Endothelial cell of umbilical vein (primary cell): Measurements from ENCODE around the gene CHGA. TPM values are rescaled to one million over a fixed set of nuclear protein-coding genes. Genes with fewer than 3 reads are reported as not detected.
A peak's percentile ranks its signal among the peaks of the same experiment; 100 is the strongest.

Experiments
- BruUV-seq: library from RNA; stranded (reverse); fragments of 400-500 nt; replicated peaks from 2 replicates; lab custom pipeline; 2021; lab: Mats Ljungman, UMichigan
- CTCF ChIA-PET: fragments of 300-600, 350-600 bp; sonication (Branson Sonifier 250); formaldehyde crosslinking; loops from one replicate; lab custom pipeline; 2021; ENCODE audit warnings: antibody characterized with exemption, inconsistent platforms; lab: Charles Lee
- POLR2A ChIA-PET: fragments of 300-600, 350-600 bp; sonication (Branson Sonifier 250); formaldehyde crosslinking; loops from one replicate; lab custom pipeline; 2021; ENCODE audit warnings: antibody characterized with exemption, inconsistent platforms; lab: Charles Lee
- DNase-seq: peaks from one replicate; pipeline ENCODE4 v3.0.0-alpha.2; 2011; ENCODE audit warnings: low read depth, low spot score
- FAIRE-seq: peaks from 2 replicates; lab custom pipeline; 2011; peaks lifted over from hg19 to GRCh38; lab: Jason Lieb, UNC
- H2AFZ ChIP-seq: 2 replicates; pipeline ENCODE4 v1.6.0; 2012; ENCODE audit warnings: low read depth, low read length, control low read depth, inconsistent platforms
- H3K27ac ChIP-seq: 2 replicates; pipeline ENCODE4 v1.5.1; 2011; ENCODE audit warnings: low read depth, mild to moderate bottlenecking, control low read depth, low read length, moderate library complexity; ENCODE audit not compliant: insufficient read depth
- H3K27me3 ChIP-seq, 2 experiments: 2 replicates each; pipeline versions ENCODE4 v1.6.0 to v1.6.1; 2011; ENCODE audit warnings: low read length in 2 of 2, mixed read lengths in 1 of 2; ENCODE audit not compliant: control insufficient read depth in 2 of 2, insufficient read depth in 2 of 2
- H3K36me3 ChIP-seq, 2 experiments: 2 replicates in 1 of 2; 3 replicates in 1 of 2; pipeline ENCODE4 v1.5.1; 2011; ENCODE audit warnings: low read length in 2 of 2, mild to moderate bottlenecking in 1 of 2, moderate library complexity in 1 of 2; ENCODE audit not compliant: control insufficient read depth in 2 of 2, insufficient read depth in 2 of 2; ENCODE audit errors: extremely low read depth in 1 of 2
- H3K4me1 ChIP-seq: 3 replicates; pipeline ENCODE4 v1.5.1; 2011; ENCODE audit warnings: mild to moderate bottlenecking, low read length; ENCODE audit not compliant: control insufficient read depth, insufficient read depth; ENCODE audit errors: extremely low read depth
- H3K4me2 ChIP-seq: 2 replicates; pipeline ENCODE4 v1.6.1; 2011; ENCODE audit warnings: low read length, control low read depth, mixed read lengths; ENCODE audit not compliant: insufficient read depth
- H3K4me3 ChIP-seq, 3 experiments: fragments of 200-600 bp in 1 of 3; sonication (generic), shearing (Covaris generic) in 1 of 3; replicated peaks in 1 of 3; 2 replicates each; pipeline ENCODE4 v1.5.1; 2011 to 2016; ENCODE audit warnings: control low read depth in 3 of 3, low read length in 3 of 3, mild to moderate bottlenecking in 2 of 3, inconsistent platforms in 1 of 3, low read depth in 1 of 3, moderate library complexity in 1 of 3; ENCODE audit not compliant: insufficient read depth in 1 of 3
- H3K79me2 ChIP-seq: 2 replicates; pipeline ENCODE4 v1.6.0; 2012; ENCODE audit warnings: low read length, inconsistent platforms; ENCODE audit not compliant: control insufficient read depth, insufficient read depth
- H3K9ac ChIP-seq: replicated peaks from 2 replicates; pipeline ENCODE3; 2011; ENCODE audit warnings: low read length, control low read depth; ENCODE audit not compliant: insufficient read depth; ENCODE audit errors: extremely low read depth
- H3K9me1 ChIP-seq: replicated peaks from 3 replicates; pipeline ENCODE4 v1.6.0; 2011; ENCODE audit warnings: mild to moderate bottlenecking, low read length; ENCODE audit not compliant: control insufficient read depth, insufficient read depth; ENCODE audit errors: extremely low read depth
- H3K9me3 ChIP-seq: replicated peaks from 2 replicates; pipeline ENCODE4 v1.5.1; 2012; ENCODE audit warnings: low read length, inconsistent platforms; ENCODE audit not compliant: control insufficient read depth, insufficient read depth
- H4K20me1 ChIP-seq: replicated peaks from 2 replicates; pipeline ENCODE3; 2011; ENCODE audit warnings: mild to moderate bottlenecking, low read length; ENCODE audit not compliant: control insufficient read depth, insufficient read depth; ENCODE audit errors: extremely low read depth
- CTCF ChIP-seq, 2 donors: IDR thresholded peaks; 1 replicate in 1 of 2; 2 replicates in 1 of 2; pipeline ENCODE4 v1.5.1; 2011; ENCODE audit warnings: low read length in 2 of 2, mild to moderate bottlenecking in 2 of 2, moderate library complexity in 2 of 2, control low read depth in 1 of 2, inconsistent platforms in 1 of 2, low read depth in 1 of 2; ENCODE audit not compliant: insufficient read depth in 1 of 2; ENCODE audit errors: extremely low read depth in 1 of 2
- EZH2 ChIP-seq: IDR thresholded peaks from 2 replicates; pipeline ENCODE4 v1.6.1; 2012; ENCODE audit warnings: borderline replicate concordance, low read depth, mild to moderate bottlenecking, moderate library complexity, low read length, inconsistent platforms; ENCODE audit not compliant: severe bottlenecking
- FOS ChIP-seq: IDR thresholded peaks from 2 replicates; pipeline ENCODE4 v1.6.1; 2011; ENCODE audit warnings: mild to moderate bottlenecking, low read length, moderate library complexity, borderline replicate concordance; ENCODE audit not compliant: insufficient read depth
- GATA2 ChIP-seq: IDR thresholded peaks from 2 replicates; pipeline ENCODE4 v1.7.0; 2011; ENCODE audit warnings: low read depth, mild to moderate bottlenecking, moderate library complexity, mixed read lengths, low read length; ENCODE audit not compliant: insufficient read length, insufficient read depth
- JUN ChIP-seq: IDR thresholded peaks from 2 replicates; pipeline ENCODE4 v1.6.1; 2011; ENCODE audit warnings: borderline replicate concordance, low read depth; ENCODE audit not compliant: insufficient read length, insufficient read depth
- MAX ChIP-seq: IDR thresholded peaks from 2 replicates; pipeline ENCODE4 v1.6.1; 2011; ENCODE audit not compliant: insufficient read depth, insufficient read length
- MYC ChIP-seq: IDR thresholded peaks from one replicate; pipeline ENCODE4 v1.6.1; 2011; ENCODE audit warnings: mild to moderate bottlenecking, low read depth, low read length
- POLR2A ChIP-seq: IDR thresholded peaks from 2 replicates; pipeline ENCODE4 v1.6.1; 2012; ENCODE audit warnings: low read depth, mild to moderate bottlenecking, control low read depth, low read length
- POLR2AphosphoS5 ChIP-seq: IDR thresholded peaks from 2 replicates; pipeline ENCODE4 v1.6.1; 2012; ENCODE audit warnings: low read depth, mild to moderate bottlenecking, control low read depth, low read length, moderate library complexity; ENCODE audit not compliant: insufficient read depth
- dilution Hi-C: fragments of 300-500 bp; cut with MboI; formaldehyde crosslinking; loops from one replicate; pipeline ENCODE4 v1.15.0; 2019; ENCODE audit warnings: low sequenced_read_pairs; ENCODE audit not compliant: extremely low pct_ligation_motif_present
- intact Hi-C: fragments of 100-400 bp; cut with micrococcal nuclease; formaldehyde crosslinking; loops from one replicate; pipeline ENCODE4 v1.10.0; 2022
- polyA plus RNA-seq, 4 experiments: library from polyadenylated mRNA; depleted of rRNA in 3 of 4; stranded (reverse) in 3 of 4; unstranded in 1 of 4; fragments of >200 nt; gene quantifications; 2 replicates each; pipeline versions ENCODE4 v1.2.1 to v1.2.3, GENCODE V29; 2011 to 2012; ENCODE audit warnings: missing spikeins in 1 of 4
- total RNA-seq: library from RNA; stranded (reverse); gene quantifications from 2 replicates; pipeline ENCODE4 v1.2.3, GENCODE V29; 2021

The CHGA gene
- total and polyA plus RNA-seq, 2 donors (not counting 3 experiments of a cell fraction or from before 2014, with no cell fraction given) = not detected

- dilution Hi-C loops = no loop called here
- no peak overlapping the region for H2AFZ ChIP-seq
- DNase-seq (no peak), FAIRE-seq (no peak)
- H3K9me3 ChIP-seq = no peaks in the 10 kb centered on the region
- H3K9me1 ChIP-seq = no peaks in the 10 kb centered on the region
- CTCF ChIA-PET = no interaction called here
- no peaks in the 10 kb centered on the region for H4K20me1 ChIP-seq
- no peaks in the 10 kb centered on the region for H3K36me3 ChIP-seq
- no peak overlapping the region for H3K9ac ChIP-seq
- BruUV-seq = no TSS peak
- POLR2A ChIA-PET = no interaction called here
- H3K27ac ChIP-seq = no peak overlapping the region
- H3K4me2 ChIP-seq = no peak overlapping the region
- TF ChIP-seq EZH2 = no peak
- intact Hi-C loops = no loop called here
- H3K79me2 ChIP-seq = no peaks in the 10 kb centered on the region
- no peaks in the 10 kb centered on the region for H3K27me3 ChIP-seq
- no peaks in the 10 kb centered on the region for H3K4me1 ChIP-seq
- H3K4me3 ChIP-seq = no peak overlapping the region
Measured at GRCh38 chr14:92938890-92939671, 16.1 kb downstream of the CHGA start.

GRCh38 chr14:92939699-92940098, 16.7 kb downstream of the CHGA start:
- CTCF ChIA-PET = no interaction called here
- no peak overlapping the region for H2AFZ ChIP-seq

More at GRCh38 chr14:92939699-92940098, 16.7 kb downstream of the CHGA start:
- Histone ChIP-seq H3K79me2 (no peaks in the 10 kb centered on the region), H3K4me3 (no peak overlapping the region), H3K9me1 (no peaks in the 10 kb centered on the region), H4K20me1 (no peaks in the 10 kb centered on the region), H3K27ac (no peak overlapping the region), H3K36me3 (no peaks in the 10 kb centered on the region), H3K4me1 (no peaks in the 10 kb centered on the region), H3K9ac (no peak overlapping the region), H3K27me3 (no peaks in the 10 kb centered on the region), H3K4me2 (no peak overlapping the region), H3K9me3 (no peaks in the 10 kb centered on the region)
- TSS peak; percentile 58 for BruUV-seq
- DNase-seq (no peak), FAIRE-seq (no peak)
- intact Hi-C loops = no loop called here
- TF ChIP-seq GATA2 (no peak), MAX (no peak), EZH2 (no peak), CTCF (IDR thresholded peaks at IDR 0.05; ENCODE audit: extremely low read depth in 1 of 2, insufficient read depth in 1 of 2, low read depth in 1 of 2, low read length in 2 of 2) (no peak), MYC (no peak), JUN (no peak), FOS (no peak), POLR2A (no peak), POLR2AphosphoS5 (no peak)
- POLR2A ChIA-PET = no interaction called here
- dilution Hi-C loops = no loop called here
